Measurements from ENCODE around the gene SNX21. TPM values are rescaled to one million over a fixed set of nuclear protein-coding genes. Genes with fewer than 3 reads are reported as not detected.
A peak's percentile ranks its signal among the peaks of the same experiment; 100 is the strongest.

The SNX21 gene
- total and polyA plus RNA-seq, 2 donors (not counting 1 experiment from before 2014, with no cell fraction given) = 2.2 to 2.4 TPM

GRCh38 chr20:45812157-45813005 is 21.2 kb upstream of the SNX21 start, which contains the start of gene UBE2C:
Gene UBE2C, plus strand, starts transcription at chr20:45812644. Its CDS starts 52 bp downstream, at chr20:45812696.
- H3K4me2 ChIP-seq (replicated peaks; ENCODE audit: low read depth, low read length, poor library complexity, severe bottlenecking) = peak within 1 kb of the TSS; percentile 98
- H3K9me3 Mint-ChIP-seq (ENCODE audit: insufficient read depth) = no peaks in the 10 kb centered on the region
- peak within 1 kb of the TSS; percentile 70 for H3K27ac Mint-ChIP-seq
- peak within 1 kb of the TSS; percentile 88 for H3K4me3 Mint-ChIP-seq
- peak within 1 kb of the TSS; percentile 94 for H2AFZ ChIP-seq (ENCODE audit: insufficient read depth, low read depth, low read length, poor library complexity, severe bottlenecking)
- peak within 1 kb of the TSS; percentile 75 for H3K9ac ChIP-seq (ENCODE audit: low read length)
- intact Hi-C loops (cut with micrococcal nuclease) = loop anchor here (1.0 to 2.0 kb wide), 6 partner anchors 21 to 160 kb away; partner anchors contain the start of genes ACOT8, CTSA, DNTTIP1 and NEURL2
- H3K4me3 ChIP-seq (ENCODE audit: control extremely low read depth in 1 of 5, extremely low read depth in 1 of 5, insufficient read depth in 1 of 5, low read depth in 2 of 5, low read length in 4 of 5) = peak within 1 kb of the TSS in 4 of 5 experiments; percentile 52 to 85 (median 65)
- no peaks in the 10 kb centered on the region for H4K20me1 ChIP-seq (ENCODE audit: control insufficient read depth, insufficient read depth, low read length, poor library complexity, severe bottlenecking)
- TF ChIP-seq EZH2 (IDR thresholded peaks at IDR 0.05; ENCODE audit: borderline replicate concordance, insufficient read depth, low read depth, low read length, poor library complexity, severe bottlenecking) = no peak
- TF ChIP-seq CTCF (IDR thresholded peaks at IDR 0.05) = no peak
- no peaks in the 10 kb centered on the region for H3K9me3 ChIP-seq (ENCODE audit: control extremely low read depth in 1 of 3, control insufficient read depth in 2 of 3, insufficient read depth in 1 of 3, low read length in 2 of 3)
- H3K27me3 ChIP-seq (replicated peaks in 1 of 4; ENCODE audit: control extremely low read depth in 1 of 4, control insufficient read depth in 3 of 4, insufficient read depth in 4 of 4, low read length in 3 of 4) = peaks cover 0 to 2% (median 0%) of the 10 kb centered on the region in 4 experiments
- H3K36me3 ChIP-seq (replicated peaks in 1 of 2; ENCODE audit: control extremely low read depth in 1 of 2, control insufficient read depth in 1 of 2, extremely low read depth in 1 of 2, insufficient read depth in 2 of 2, low read length in 1 of 2) = peaks cover 3 to 28% of the 10 kb centered on the region in 2 experiments
- ChIA-PET POLR2A (no interaction called here), CTCF (interaction anchor here (1.1 kb wide), 1 partner anchor 21 kb away, joined by 3 read pairs; the partner anchor contains the start of genes DNTTIP1 and WFDC3)
- H3K4me1 ChIP-seq (ENCODE audit: control insufficient read depth in 2 of 2, insufficient read depth in 2 of 2, low read length in 2 of 2) = peaks cover 9 to 16% of the 10 kb centered on the region in 2 donors
- peaks cover 16% of the 10 kb centered on the region for H3K4me1 Mint-ChIP-seq
- DNase-seq (peak; percentile 96), ATAC-seq (ENCODE audit: low read depth) (peak; percentile 100)
- no peaks in the 10 kb centered on the region for H3K27me3 Mint-ChIP-seq
- H3K79me2 ChIP-seq (ENCODE audit: control insufficient read depth, insufficient read depth, low read length) = peaks cover 9% of the 10 kb centered on the region
- H3K27ac ChIP-seq (ENCODE audit: low read length in 2 of 2) = no peak within 1 kb of the TSS
- 4% methylated on average over 65 of the region's 65 CpGs for WGBS (ENCODE audit: insufficient coverage)
